Measurements from ENCODE around the gene NRP2.

GRCh38 chr2:205834796-205835195 lies 152.5 kb downstream of the NRP2 start:
- TF ChIP-seq ZBTB1 (CRISPR knock-in tag; IDR thresholded peaks at IDR 0.05; ENCODE audit: borderline replicate concordance) (no peak), STAG1 (CRISPR knock-in tag; IDR thresholded peaks at IDR 0.05) (no peak), NR2F1 (CRISPR knock-in tag; IDR thresholded peaks at IDR 0.05) (no peak), CHD2 (IDR thresholded peaks at IDR 0.05; ENCODE audit: low read depth, low read length) (no peak), ATF1 (CRISPR knock-in tag; IDR thresholded peaks at IDR 0.05) (no peak), CEBPB (IDR thresholded peaks at IDR 0.05; ENCODE audit: borderline replicate concordance, low read depth, low read length) (no peak), ETV6 (CRISPR knock-in tag; conservative IDR thresholded peaks at IDR 0.05) (no peak), ARHGAP35 (CRISPR knock-in tag; IDR thresholded peaks at IDR 0.05; ENCODE audit: borderline replicate concordance) (no peak), POLR2A (IDR thresholded peaks at IDR 0.05; ENCODE audit: insufficient read depth in 1 of 2, low read depth in 2 of 2, low read length in 2 of 2) (no peak), ESRRA (CRISPR knock-in tag; IDR thresholded peaks at IDR 0.05; ENCODE audit: low read depth) (no peak)
